GM12878 (cell line): ENCODE data around the gene BAZ2A. TPM values are rescaled to one million over a fixed set of nuclear protein-coding genes. Genes with fewer than 3 reads are reported as not detected.

Experiments used
- BACH1 ChIP-seq: fragments of 450-650 bp; IDR thresholded peaks from 2 replicates; pipeline ENCODE4 v1.6.1; 2017; ENCODE audit warnings: mild to moderate bottlenecking, borderline replicate concordance
- BCL3 ChIP-seq: IDR thresholded peaks from 2 replicates; pipeline ENCODE4 v1.6.1; 2011; ENCODE audit warnings: borderline replicate concordance, low read depth, mild to moderate bottlenecking, moderate library complexity, low read length; ENCODE audit not compliant: insufficient read depth, poor library complexity, severe bottlenecking
- E2F4 ChIP-seq: IDR thresholded peaks from 2 replicates; pipeline ENCODE4 v1.6.1; 2012; ENCODE audit warnings: low read depth, low read length, improper control_type of control experiment
- E2F8 ChIP-seq: fragments of 450-650 bp; IDR thresholded peaks from 2 replicates; pipeline ENCODE4 v1.6.1; 2018; ENCODE audit warnings: mild to moderate bottlenecking, low read depth, moderate library complexity; ENCODE audit not compliant: partially characterized antibody
- EED ChIP-seq: sonication (generic); IDR thresholded peaks from 2 replicates; pipeline ENCODE4 v1.6.1; 2016; ENCODE audit warnings: antibody characterized with exemption, low read depth
- ESRRA ChIP-seq: IDR thresholded peaks from 2 replicates; pipeline ENCODE4 v1.6.1; 2012; ENCODE audit warnings: mild to moderate bottlenecking, low read length, improper control_type of control experiment
- KLF5 ChIP-seq: fragments of 450-650 bp; IDR thresholded peaks from 2 replicates; pipeline ENCODE4 v1.6.1; 2014; ENCODE audit warnings: mild to moderate bottlenecking; ENCODE audit not compliant: partially characterized antibody
- NKRF ChIP-seq: fragments of 450-650 bp; conservative IDR thresholded peaks from 2 replicates; pipeline ENCODE4 v1.6.1; 2017; ENCODE audit warnings: mild to moderate bottlenecking, moderate library complexity
- NR2C1 ChIP-seq: fragments of 450-650 bp; IDR thresholded peaks from 2 replicates; pipeline ENCODE4 v1.6.1; 2017; ENCODE audit warnings: antibody characterized with exemption, mild to moderate bottlenecking, moderate library complexity
- NR2F1 ChIP-seq: fragments of 450-650 bp; conservative IDR thresholded peaks from 2 replicates; pipeline ENCODE4 v1.6.1; 2017; ENCODE audit warnings: mild to moderate bottlenecking
- PAX8 ChIP-seq: fragments of 450-650 bp; IDR thresholded peaks from 2 replicates; pipeline ENCODE4 v1.6.1; 2017; ENCODE audit warnings: mild to moderate bottlenecking, moderate library complexity
- POU2F2 ChIP-seq: IDR thresholded peaks from 3 replicates; pipeline ENCODE4 v1.6.1; 2011; ENCODE audit warnings: low read depth, mild to moderate bottlenecking, low read length, borderline replicate concordance
- RB1 ChIP-seq: fragments of 450-650 bp; formaldehyde crosslinking; IDR thresholded peaks from 2 replicates; pipeline ENCODE4 v1.6.1; 2017; ENCODE audit warnings: mild to moderate bottlenecking, borderline replicate concordance
- SMAD1 ChIP-seq: fragments of 450-650 bp; IDR thresholded peaks from 2 replicates; pipeline ENCODE4 v1.6.1; 2018; ENCODE audit warnings: mild to moderate bottlenecking, low read depth; ENCODE audit not compliant: partially characterized antibody
- SRF ChIP-seq, 2 experiments: IDR thresholded peaks; 2 replicates each; pipeline ENCODE4 v1.6.1; 2011; ENCODE audit warnings: low read depth in 2 of 2, low read length in 2 of 2, mild to moderate bottlenecking in 1 of 2, moderate library complexity in 1 of 2
- TCF12 ChIP-seq: IDR thresholded peaks from 2 replicates; pipeline ENCODE4 v1.6.1; 2011; ENCODE audit warnings: low read depth, mild to moderate bottlenecking, low read length
- WRNIP1 ChIP-seq: IDR thresholded peaks from 2 replicates; pipeline ENCODE4 v1.6.1; 2011; ENCODE audit warnings: low read depth, low read length, improper control_type of control experiment, borderline replicate concordance
- ZBTB4 ChIP-seq: fragments of 450-650 bp; formaldehyde crosslinking; IDR thresholded peaks from 2 replicates; pipeline ENCODE4 v1.4.0; 2022; ENCODE audit warnings: mild to moderate bottlenecking, moderate library complexity
- ZSCAN29 ChIP-seq: fragments of 450-650 bp; IDR thresholded peaks from 2 replicates; pipeline ENCODE4 v1.6.1; 2017; ENCODE audit warnings: mild to moderate bottlenecking, moderate library complexity
- polyA plus RNA-seq, 11 experiments: library from polyadenylated mRNA; depleted of rRNA in 4 of 11; unstranded in 6 of 11; stranded (reverse) in 5 of 11; fragments of >200 nt; fragmentation: Nextera tagmentation in 4 of 11; fragmentation: Illumina TruSeq in 1 of 11; extraction: Ambion mirVana in 4 of 11; extraction: Trizol in 1 of 11; gene quantifications; 1 replicate in 1 of 11; 2 replicates in 10 of 11; pipeline versions ENCODE4 v1.2.1 to v1.2.3, GENCODE V29; 2011 to 2016; ENCODE audit warnings: inconsistent platforms in 2 of 11, missing spikeins in 2 of 11, low read depth in 1 of 11
- total RNA-seq, 4 experiments: library from RNA; depleted of rRNA in 3 of 4; stranded (reverse); fragments of >200 nt in 3 of 4; fragmentation: Illumina TruSeq in 1 of 4; extraction: Trizol in 1 of 4; gene quantifications; 2 replicates each; pipeline versions ENCODE4 v1.2.1 to v1.2.3, GENCODE V29; 2013 to 2021

Gene BAZ2A
- total and polyA plus RNA-seq, 10 of the 15 experiments (the other 5 are each of a cell fraction or from before 2014, with no cell fraction given) = 4.8 to 90.2 (median 29.9) TPM

- no peak for TF ChIP-seq ZBTB4 (CRISPR knock-in tag)
- 0 out of 2 replicates have a peak, but pooled peaks have one; percentile 56 for TF ChIP-seq PAX8
- peak; percentile 70 for TF ChIP-seq NR2F1
- peak; percentile 86 for TF ChIP-seq NKRF
- peak; percentile 81; the same call in 1 of the 2 replicates for TF ChIP-seq TCF12
- peak; percentile 17 for TF ChIP-seq BCL3
- no peak for TF ChIP-seq WRNIP1
- TF ChIP-seq POU2F2 = peak; percentile 89
- TF ChIP-seq E2F8 = peak; percentile 68
- TF ChIP-seq NR2C1 = no peak; the same call in none of the 2 replicates
- peak; percentile 76; the same call in 1 of the 2 replicates for TF ChIP-seq RB1
- no peak for TF ChIP-seq E2F4
- peak; percentile 66; the same call in 1 of the 2 replicates for TF ChIP-seq BACH1
- TF ChIP-seq ZSCAN29 = no peak
- TF ChIP-seq EED = peak; percentile 44; the same call in 1 of the 2 replicates
- TF ChIP-seq KLF5 = peak; percentile 97
- TF ChIP-seq ESRRA = peak; percentile 94
- peak; percentile 55 for TF ChIP-seq SMAD1
- TF ChIP-seq SRF (IDR thresholded peaks at IDR 0.05; ENCODE audit: low read depth in 2 of 2, low read length in 2 of 2) = 0 out of 4 replicates have a peak, but pooled peaks of 1 of the 2 experiments have one; percentile 16
Measured at GRCh38 chr12:56645717-56646446, 15.8 kb upstream of the BAZ2A start, which contains the start of gene ATP5F1B (continued).
